GM18519 (cell line): Measurements from ENCODE around the gene NPW.
"Not testable (repeated sequence)": the region's sequence is repeated elsewhere in the genome, so short reads cannot be mapped to it uniquely, and the experiment has no call there.

ENCODE experiments used
- ATAC-seq: cut with Tn5 transposase; IDR thresholded peaks from one replicate; pipeline ENCODE4 v1.9.1; 2021; ENCODE audit warnings: mild to moderate bottlenecking, moderate library complexity; ENCODE audit not compliant: unreplicated experiment, low FRiP score

NPW gene

GRCh38 chr16:2001035-2001434 lies 18.6 kb upstream of the NPW start:
- ATAC-seq = no peak

DNA sequence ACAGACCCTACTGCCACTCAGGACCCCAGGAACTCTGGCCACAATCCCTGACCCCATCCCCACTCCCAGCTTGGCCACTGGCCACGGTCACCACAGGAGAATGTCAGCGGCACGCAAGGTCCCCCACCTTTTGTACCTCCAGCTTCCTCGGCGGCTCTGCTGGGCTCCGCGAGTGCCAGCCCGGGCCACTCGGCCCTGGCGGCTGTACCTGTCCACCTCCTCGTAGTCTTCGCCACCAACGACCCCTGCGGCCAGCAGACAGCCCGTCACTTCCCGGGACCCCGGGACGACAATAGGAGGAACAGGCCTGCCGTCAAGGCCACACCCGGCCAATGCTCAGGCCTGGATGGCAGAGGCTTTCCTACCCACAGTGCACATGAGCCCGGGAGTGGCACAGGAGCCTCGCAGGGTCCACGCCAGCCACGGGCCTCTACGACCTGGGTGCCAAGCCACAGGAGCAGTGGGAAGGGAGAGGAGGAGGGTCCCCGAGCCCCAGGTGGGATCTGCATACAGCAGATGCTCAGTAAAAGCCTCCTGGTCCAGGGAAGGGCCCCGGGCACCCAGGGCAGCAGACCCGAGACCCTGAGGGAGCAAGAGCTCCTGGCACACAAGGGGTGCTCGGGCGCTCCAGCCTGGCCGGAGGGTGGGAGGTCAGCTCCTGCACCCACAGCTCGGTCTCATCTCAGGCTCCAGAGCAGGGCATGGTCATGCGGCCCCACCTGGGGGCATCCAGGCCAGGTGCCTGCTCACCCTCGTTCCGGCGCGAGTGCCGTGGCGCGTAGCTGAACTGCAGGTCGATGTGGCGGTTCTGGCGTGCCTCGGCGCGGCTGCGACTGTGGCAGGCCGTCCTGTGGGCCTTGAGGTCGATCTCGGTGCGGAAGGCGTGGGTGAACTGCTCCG lies 17.9 kb upstream of the NPW start:
- no peak for ATAC-seq

DNA sequence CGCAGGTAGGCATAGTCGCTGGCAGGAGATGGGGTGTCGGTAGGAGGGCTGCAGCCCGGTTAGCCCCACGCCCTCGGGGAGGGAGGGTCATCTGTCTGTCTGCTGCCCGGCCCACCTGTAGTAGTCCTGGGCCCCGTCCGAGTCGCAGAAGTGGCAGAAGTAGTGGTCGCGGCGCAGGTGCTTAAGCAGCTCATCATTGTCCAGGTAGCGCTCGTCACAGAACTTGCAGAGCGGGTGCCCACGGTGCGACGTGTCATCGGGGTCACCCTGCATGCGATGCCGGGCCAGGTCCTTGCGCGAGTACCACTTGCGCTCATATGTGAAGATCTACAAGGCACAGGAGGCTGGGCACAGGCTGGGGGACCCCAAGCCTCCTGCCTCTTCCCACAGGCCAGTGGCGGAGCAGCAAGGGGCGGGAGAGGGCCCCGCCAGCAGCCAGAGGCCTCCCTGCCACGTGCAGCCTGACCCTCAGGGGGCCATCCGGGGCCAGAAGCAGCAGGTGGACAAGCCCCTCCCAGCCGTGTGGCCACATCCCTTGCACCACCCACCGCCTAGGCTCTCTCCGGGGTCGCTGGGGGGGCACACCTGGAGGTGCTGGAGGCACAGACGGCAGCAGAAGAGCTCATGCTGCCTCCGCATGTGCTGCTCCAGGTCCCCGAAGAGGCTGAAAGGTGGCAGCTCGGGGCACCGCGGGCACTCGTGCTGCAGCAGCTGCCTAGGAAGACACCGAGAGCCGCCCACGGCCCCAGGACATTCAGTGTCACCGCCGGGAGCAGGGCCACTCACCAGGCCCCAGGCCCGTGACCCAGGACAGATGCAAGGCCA lies 17.0 kb upstream of the NPW start:
- no peak for ATAC-seq

- ATAC-seq = no peak
These were observed 16.3 kb upstream of the NPW start for GRCh38 chr16:2003231-2003826.

DNA sequence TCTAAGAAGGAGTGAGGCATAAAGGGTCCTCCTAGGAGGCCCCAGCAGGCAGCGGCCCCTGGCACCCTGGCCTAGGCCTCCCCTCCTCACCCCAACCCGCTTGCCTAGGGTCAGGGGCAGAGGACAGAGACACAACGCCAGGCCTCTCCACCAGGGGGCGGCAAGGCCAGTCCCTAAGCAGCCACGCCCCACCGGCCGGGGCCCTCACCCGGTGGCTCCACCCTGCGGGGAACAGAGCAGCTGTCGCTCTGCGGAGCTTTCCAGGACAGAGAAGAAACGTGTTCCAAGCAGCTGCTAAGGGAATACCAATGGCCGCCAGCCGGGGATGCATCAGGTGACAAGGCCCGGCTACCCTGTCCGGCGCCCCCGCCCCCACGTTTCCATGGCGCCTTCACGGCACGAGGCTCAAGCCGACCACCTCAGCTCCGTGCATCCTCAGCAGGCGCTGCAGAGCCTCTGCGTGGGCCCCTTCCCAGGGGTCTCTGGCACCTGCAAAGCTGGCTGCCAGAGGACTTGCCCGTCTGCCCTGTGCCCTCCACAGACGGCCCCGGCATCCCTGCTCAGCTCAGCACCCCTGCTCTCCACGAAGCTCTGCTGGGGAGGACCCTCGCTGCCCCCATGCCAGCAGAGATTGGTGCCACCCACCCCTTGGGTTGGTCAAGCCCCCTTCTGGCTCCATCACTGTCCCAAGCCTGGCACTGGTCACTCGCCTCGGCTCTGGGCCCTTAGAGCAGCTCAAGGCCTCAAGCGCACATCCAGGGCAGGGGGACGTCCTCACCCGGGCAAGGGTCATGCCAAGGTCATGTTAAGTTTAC lies 15.6 kb upstream of the NPW start:
- ATAC-seq = no peak

GRCh38 chr16:2004795-2005517 lies 14.6 kb upstream of the NPW start:
- ATAC-seq = no peak

- no peak for ATAC-seq
These were observed 13.9 kb upstream of the NPW start for GRCh38 chr16:2005646-2006045.

GRCh38 chr16:2006317-2006716 lies 13.3 kb upstream of the NPW start:
- ATAC-seq = no peak

- no peak for ATAC-seq
These were observed 12.3 kb upstream of the NPW start for GRCh38 chr16:2007081-2007836.

DNA sequence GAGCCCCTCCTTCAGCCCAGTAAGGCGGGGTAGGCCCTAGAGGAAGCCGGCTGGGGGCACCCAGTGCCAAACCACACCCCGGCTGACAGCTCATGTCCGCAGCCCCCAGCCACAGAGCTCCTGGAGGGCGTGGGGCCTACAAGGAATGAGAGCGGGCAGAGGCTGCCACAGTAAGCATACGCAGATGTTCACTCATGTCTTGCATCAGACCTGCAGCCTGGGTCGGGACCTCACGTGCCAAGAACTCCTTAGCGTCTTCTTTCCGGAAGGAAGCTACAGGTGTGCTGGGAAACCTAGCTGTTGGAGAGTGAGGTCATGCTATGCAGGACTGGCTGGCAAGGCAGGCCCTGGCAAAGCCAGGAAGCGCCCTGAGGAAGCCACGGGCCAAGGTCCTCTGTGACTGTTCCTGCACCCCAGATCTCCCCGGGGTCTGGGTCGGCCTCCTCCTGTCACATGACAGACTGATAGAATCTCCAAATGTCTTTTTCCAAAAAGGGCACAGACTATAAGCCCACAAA lies 11.5 kb upstream of the NPW start:
- ATAC-seq = no peak

- ATAC-seq = no peak
These were observed 10.9 kb upstream of the NPW start for GRCh38 chr16:2008631-2009163.

DNA sequence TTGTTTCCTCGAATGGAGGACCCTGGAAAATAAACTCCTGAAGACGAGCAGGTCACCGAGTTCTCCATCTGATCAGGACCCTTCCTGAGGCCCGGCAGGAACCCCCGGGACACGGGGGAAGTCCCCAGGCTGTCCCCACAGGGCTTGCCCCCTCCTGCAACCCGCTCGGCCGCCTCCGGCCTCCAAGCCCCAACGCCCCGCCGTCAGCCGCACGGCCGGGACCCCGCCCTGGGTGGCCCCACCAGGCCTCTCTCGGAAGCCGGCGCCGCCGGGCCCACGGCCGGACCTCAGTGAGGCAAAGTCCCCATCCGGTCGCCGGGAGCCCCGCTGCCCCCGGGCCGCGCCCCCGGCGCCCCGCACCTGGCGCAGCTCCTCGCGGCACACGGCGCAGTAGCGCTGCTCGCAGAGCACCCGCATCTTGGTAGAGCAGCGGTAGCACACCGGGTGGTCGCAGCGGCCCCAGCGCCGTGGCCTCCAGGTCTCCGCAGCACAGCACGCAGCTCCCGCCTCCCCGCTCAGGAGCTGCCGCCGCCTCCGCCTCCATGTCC lies 10.3 kb upstream of the NPW start:
- ATAC-seq = peak; percentile 17

DNA sequence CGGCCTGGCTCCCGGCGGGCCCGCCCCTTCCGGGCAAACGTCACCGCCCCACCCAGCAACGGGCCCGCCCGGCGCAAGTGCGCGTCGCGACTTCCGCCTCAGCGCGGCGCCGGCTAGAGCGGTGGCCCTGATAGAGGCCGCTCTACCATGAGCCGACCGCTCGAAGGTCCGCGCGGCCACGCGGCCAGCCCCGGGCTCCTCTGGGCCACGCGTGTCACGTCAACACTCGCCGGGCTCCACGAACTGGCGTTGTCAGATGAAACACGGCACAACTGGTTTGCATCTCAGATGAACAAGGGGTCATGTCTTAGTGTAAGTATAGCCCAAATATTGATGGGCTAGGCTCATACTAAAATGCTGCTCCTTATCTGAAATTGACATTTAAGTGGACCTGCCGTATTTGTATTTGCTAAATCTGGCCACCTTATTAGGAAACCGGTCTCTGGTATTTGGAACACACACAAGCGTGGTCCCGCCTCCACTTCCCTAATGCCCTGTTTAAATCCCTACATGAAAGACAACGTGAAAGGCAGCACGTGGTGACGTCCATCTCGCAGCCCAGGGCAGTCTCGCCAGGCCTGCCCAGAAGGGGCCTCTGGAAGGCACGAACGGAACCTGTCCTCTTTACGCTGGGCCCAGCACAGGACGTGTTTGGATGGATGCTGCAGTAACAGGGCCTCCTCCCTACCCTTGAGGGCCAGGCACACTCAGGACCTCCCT lies 9.6 kb upstream of the NPW start, which contains the start of gene ZNF598:
ZNF598 (minus strand) TSS at position 31 of the 720 bp plus-strand sequence.
- ATAC-seq = peak; percentile 49

GRCh38 chr16:2011726-2012125 lies 7.9 kb upstream of the NPW start:
- ATAC-seq = not testable (repeated sequence)

- ATAC-seq = no peak
These were observed 6.1 kb upstream of the NPW start for GRCh38 chr16:2013527-2013926.

- no peak for ATAC-seq
These were observed 4.3 kb upstream of the NPW start for GRCh38 chr16:2015117-2015946.

GRCh38 chr16:2015947-2016208 lies 3.7 kb upstream of the NPW start:
- no peak for ATAC-seq
